DMS53 (cell line): ENCODE data around the gene ZFP62.
"Not testable (repeated sequence)": the region's sequence is repeated elsewhere in the genome, so short reads cannot be mapped to it uniquely, and the experiment has no call there.

ENCODE experiments used
- DNase-seq: peaks from one replicate; lab custom pipeline; 2025; lab: John Stamatoyannopoulos, UW

Gene ZFP62

GRCh38 chr5:180860887-180861822 lies at the start of gene ZFP62:
ZFP62 (minus strand) TSS chr5:180861276; CDS start chr5:180861219, 57 bp downstream.
- peak; percentile 99 for DNase-seq

GRCh38 chr5:180910735-180911134 lies 49.7 kb upstream of the ZFP62 start:
- DNase-seq = no peak

- DNase-seq = no peak
Observed at GRCh38 chr5:180910182-180910581, 49.1 kb upstream of the ZFP62 start.

GRCh38 chr5:180909782-180910181 lies 48.7 kb upstream of the ZFP62 start:
- no peak for DNase-seq

GRCh38 chr5:180908998-180909731 lies 48.1 kb upstream of the ZFP62 start:
- no peak for DNase-seq

- no peak for DNase-seq
Observed at GRCh38 chr5:180908400-180908799, 47.3 kb upstream of the ZFP62 start.

GRCh38 chr5:180901319-180902009 lies 40.4 kb upstream of the ZFP62 start:
- DNase-seq = no peak

GRCh38 chr5:180900178-180900577 lies 39.1 kb upstream of the ZFP62 start:
- no peak for DNase-seq

GRCh38 chr5:180898621-180899246 lies 37.7 kb upstream of the ZFP62 start, which contains the start of gene BTNL8:
BTNL8 (plus strand) TSS chr5:180899159; CDS start chr5:180899311, 152 bp downstream.
- no peak for DNase-seq

GRCh38 chr5:180895330-180895729 lies 34.3 kb upstream of the ZFP62 start:
- DNase-seq = not testable (repeated sequence)

- no peak for DNase-seq
Observed at GRCh38 chr5:180889381-180889780, 28.3 kb upstream of the ZFP62 start.

- DNase-seq = peak; percentile 89
Observed at GRCh38 chr5:180885845-180886529, 24.9 kb upstream of the ZFP62 start.

- DNase-seq = no peak
Observed at GRCh38 chr5:180875860-180876426, 14.9 kb upstream of the ZFP62 start.

- no peak for DNase-seq
Observed at GRCh38 chr5:180874804-180875582, 13.9 kb upstream of the ZFP62 start.

- DNase-seq = peak; percentile 27
Observed at GRCh38 chr5:180873615-180874520, 12.8 kb upstream of the ZFP62 start.

- no peak for DNase-seq
Observed at GRCh38 chr5:180872419-180872818, 11.3 kb upstream of the ZFP62 start.

GRCh38 chr5:180870276-180871068 lies 9.4 kb upstream of the ZFP62 start:
- no peak for DNase-seq

- DNase-seq = no peak
Observed at GRCh38 chr5:180869587-180869986, 8.5 kb upstream of the ZFP62 start.
